Left lobe of liver (tissue), 1 donor: ENCODE measurements around the gene GIMAP4. TPM values are rescaled to one million over a fixed set of nuclear protein-coding genes. Genes with fewer than 3 reads are reported as not detected.

ENCODE experiments used
- total RNA-seq: library from RNA; stranded (reverse); gene quantifications from one replicate; pipeline ENCODE4 v1.2.1, GENCODE V29; 2021
- donor health status: DM: no; HTN: yes; CAD: no.

Gene GIMAP4
- total RNA-seq, 1 donor from 2014 or later = 9.8 TPM

Other genes with a start within 250 kb of the GIMAP4 start
- 14.0 TPM for gene LRRC61, start 244.0 kb upstream of the GIMAP4 start, total RNA-seq
- gene ACTR3C, start 243.8 kb upstream of the GIMAP4 start, total RNA-seq = 27.6 TPM
- 852 TPM for gene RARRES2, start 225.8 kb upstream of the GIMAP4 start, total RNA-seq
- 93.5 TPM for gene REPIN1, start 198.6 kb upstream of the GIMAP4 start, total RNA-seq
- 0.88 TPM for gene ZNF775, start 188.1 kb upstream of the GIMAP4 start, total RNA-seq
- gene GIMAP8, start 116.8 kb upstream of the GIMAP4 start, total RNA-seq = 4.4 TPM
- gene GIMAP7, start 52.5 kb upstream of the GIMAP4 start, total RNA-seq = 4.4 TPM
- gene GIMAP6, start 65.0 kb downstream of the GIMAP4 start, total RNA-seq = 6.5 TPM
- 5.3 TPM for gene GIMAP2, start 118.3 kb downstream of the GIMAP4 start, total RNA-seq
- gene GIMAP1, start 149.2 kb downstream of the GIMAP4 start, total RNA-seq = 1.4 TPM
- gene GIMAP5, start 170.0 kb downstream of the GIMAP4 start, total RNA-seq = 3.7 TPM
- 906 TPM for gene TMEM176B, start 233.0 kb downstream of the GIMAP4 start, total RNA-seq
- gene TMEM176A, start 233.4 kb downstream of the GIMAP4 start, total RNA-seq = 449 TPM